ENCODE measurements around the gene LILRA5.

LILRA5 gene

DNA sequence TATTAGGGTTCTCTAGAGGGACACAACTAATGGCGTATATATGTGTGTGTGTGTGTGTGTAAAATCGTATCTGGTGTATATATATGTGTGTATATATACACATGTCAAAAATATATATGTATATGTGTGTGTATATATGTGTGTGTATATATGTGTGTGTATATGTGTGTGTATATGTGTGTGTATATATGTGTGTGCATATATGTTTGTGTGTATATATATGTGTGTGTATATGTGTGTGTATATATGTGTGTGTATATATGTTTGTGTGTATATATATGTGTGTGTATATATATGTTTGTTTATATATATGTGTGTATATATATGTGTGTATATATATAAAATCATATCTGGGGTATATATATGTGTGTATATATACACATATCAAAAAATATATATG lies 50.5 kb downstream of the LILRA5 start:
- TF ChIP-seq, protein P1, sequence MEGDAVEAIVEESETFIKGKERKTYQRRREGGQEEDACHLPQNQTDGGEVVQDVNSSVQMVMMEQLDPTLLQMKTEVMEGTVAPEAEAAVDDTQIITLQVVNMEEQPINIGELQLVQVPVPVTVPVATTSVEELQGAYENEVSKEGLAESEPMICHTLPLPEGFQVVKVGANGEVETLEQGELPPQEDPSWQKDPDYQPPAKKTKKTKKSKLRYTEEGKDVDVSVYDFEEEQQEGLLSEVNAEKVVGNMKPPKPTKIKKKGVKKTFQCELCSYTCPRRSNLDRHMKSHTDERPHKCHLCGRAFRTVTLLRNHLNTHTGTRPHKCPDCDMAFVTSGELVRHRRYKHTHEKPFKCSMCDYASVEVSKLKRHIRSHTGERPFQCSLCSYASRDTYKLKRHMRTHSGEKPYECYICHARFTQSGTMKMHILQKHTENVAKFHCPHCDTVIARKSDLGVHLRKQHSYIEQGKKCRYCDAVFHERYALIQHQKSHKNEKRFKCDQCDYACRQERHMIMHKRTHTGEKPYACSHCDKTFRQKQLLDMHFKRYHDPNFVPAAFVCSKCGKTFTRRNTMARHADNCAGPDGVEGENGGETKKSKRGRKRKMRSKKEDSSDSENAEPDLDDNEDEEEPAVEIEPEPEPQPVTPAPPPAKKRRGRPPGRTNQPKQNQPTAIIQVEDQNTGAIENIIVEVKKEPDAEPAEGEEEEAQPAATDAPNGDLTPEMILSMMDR (IDR thresholded peaks at IDR 0.05; ENCODE audit: low read depth, low read length, missing control alignments), result no peak
- in situ Hi-C loops (cut with HindIII; ENCODE audit: low sequenced_read_pairs), result no loop called here

DNA sequence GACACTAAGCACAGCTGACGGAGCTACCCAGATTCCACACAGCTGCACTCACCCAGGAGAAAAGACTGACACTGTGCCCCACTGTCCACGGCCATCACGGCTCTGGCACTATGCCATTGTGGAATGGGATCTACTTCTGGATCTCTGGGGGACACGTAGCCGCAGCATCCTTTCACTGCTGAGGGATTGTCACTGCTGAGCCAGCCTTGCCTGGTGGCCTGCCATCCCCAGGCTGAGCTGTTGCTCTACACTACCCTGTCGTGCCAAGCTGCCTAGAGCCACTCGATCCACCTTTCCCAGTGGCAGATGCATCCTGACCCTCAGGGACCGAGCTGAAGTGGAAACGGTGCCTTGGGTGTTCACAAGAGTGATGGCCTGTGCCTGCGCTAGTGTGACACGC lies 50.9 kb downstream of the LILRA5 start:
- no peak for DNase-seq (ENCODE audit: low read depth)
- in situ Hi-C loops (cut with HindIII; ENCODE audit: low sequenced_read_pairs), result no loop called here
- TF ChIP-seq, protein P1 (IDR thresholded peaks at IDR 0.05; ENCODE audit: low read depth, low read length, missing control alignments), result no peak

More for the DNA sequence above, 50.5 kb downstream of the LILRA5 start:
- no peak for DNase-seq (ENCODE audit: low read depth)
- H3K4me3 ChIP-seq (ENCODE audit: low read depth, low read length), result no peak overlapping the region

DNA sequence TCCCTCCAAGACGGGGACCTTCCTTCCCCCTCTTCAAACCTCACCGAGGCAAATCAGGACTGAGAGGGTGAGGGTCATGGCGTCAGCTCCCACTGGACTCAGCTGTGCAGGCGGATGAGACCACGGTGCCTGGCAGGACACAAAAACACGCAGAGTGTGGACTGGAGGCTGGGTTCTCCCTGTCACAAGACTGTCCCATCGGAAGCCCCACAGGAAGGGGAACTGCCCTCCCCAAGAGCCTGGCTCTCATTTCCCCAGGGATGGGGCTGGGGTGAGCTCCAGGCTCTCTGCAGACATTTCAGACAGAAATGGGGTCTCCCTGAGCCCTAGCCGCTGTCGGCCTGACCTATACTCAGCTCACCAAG lies 55.9 kb downstream of the LILRA5 start, which contains the start of gene LILRB5:
Gene LILRB5 (minus strand): TSS at position 158 of the 365 bp plus-strand sequence. CDS start 80 bp downstream, at position 78.
- DNase-seq (ENCODE audit: low read depth), result no peak
- TF ChIP-seq, protein P1 (IDR thresholded peaks at IDR 0.05; ENCODE audit: low read depth, low read length, missing control alignments), result no peak
- in situ Hi-C loops (cut with HindIII; ENCODE audit: low sequenced_read_pairs), result no loop called here
- no peak within 1 kb of the TSS for H3K4me3 ChIP-seq (ENCODE audit: low read depth, low read length)

More for the DNA sequence above, 50.9 kb downstream of the LILRA5 start:
- no peak overlapping the region for H3K4me3 ChIP-seq (ENCODE audit: low read depth, low read length)

Data from astrocyte of the cerebellum (primary cell).